ENCODE results near the gene LIFR. TPM values are rescaled to one million over a fixed set of nuclear protein-coding genes. Genes with fewer than 3 reads are reported as not detected.

Gene LIFR
- total RNA-seq, 6 donors from 2014 or later = 69.1 to 103 (median 85.8) TPM

- Histone ChIP-seq H3K27me3 (no peaks in the 10 kb centered on the region), H3K4me1 (peaks cover 0 to 3% (median under 1%) of the 10 kb centered on the region in 4 donors), H3K9me3 (no peaks in the 10 kb centered on the region), H3K27ac (no peak overlapping the region), H3K4me3 (no peak overlapping the region), H3K36me3 (no peaks in the 10 kb centered on the region)
- 96 to 97% methylated on average over 8 of the region's 8 CpGs for WGBS, 2 donors
- no peak for ATAC-seq (ENCODE audit: low FRiP score in 2 of 2)
- DNase-seq = no peak
- TF ChIP-seq POLR2A (IDR thresholded peaks at IDR 0.05) (no peak), EP300 (IDR thresholded peaks at IDR 0.05) (no peak), CTCF (IDR thresholded peaks at IDR 0.05) (no peak), POLR2AphosphoS5 (IDR thresholded peaks at IDR 0.05) (no peak)
Observed at GRCh38 chr5:38458174-38458573, 98.3 kb downstream of the LIFR start.

- no peaks in the 10 kb centered on the region for H3K4me1 ChIP-seq
- no peak for ATAC-seq (ENCODE audit: low FRiP score in 2 of 2)
- H3K27me3 ChIP-seq = no peaks in the 10 kb centered on the region
- no peak for TF ChIP-seq POLR2AphosphoS5 (IDR thresholded peaks at IDR 0.05)
- TF ChIP-seq POLR2A (IDR thresholded peaks at IDR 0.05) = no peak
- TF ChIP-seq CTCF (IDR thresholded peaks at IDR 0.05) = no peak
- no peak for TF ChIP-seq EP300 (IDR thresholded peaks at IDR 0.05)
- H3K4me3 ChIP-seq = no peak overlapping the region
- no peak for DNase-seq
- H3K36me3 ChIP-seq = no peaks in the 10 kb centered on the region
- no peaks in the 10 kb centered on the region for H3K9me3 ChIP-seq
- H3K27ac ChIP-seq = no peak overlapping the region
- 88 to 90% methylated on average over 4 of the region's 4 CpGs for WGBS, 2 donors
Observed at GRCh38 chr5:38456657-38457399, 99.6 kb downstream of the LIFR start.

- no peak overlapping the region for H3K4me3 ChIP-seq
- DNase-seq (no peak), ATAC-seq (ENCODE audit: low FRiP score in 2 of 2) (no peak)
- no peaks in the 10 kb centered on the region for H3K27me3 ChIP-seq
- no peaks in the 10 kb centered on the region for H3K36me3 ChIP-seq
- TF ChIP-seq POLR2A (IDR thresholded peaks at IDR 0.05) = no peak
- no peak for TF ChIP-seq CTCF (IDR thresholded peaks at IDR 0.05)
- no peak for TF ChIP-seq POLR2AphosphoS5 (IDR thresholded peaks at IDR 0.05)
- no peak for TF ChIP-seq EP300 (IDR thresholded peaks at IDR 0.05)
- no peaks in the 10 kb centered on the region for H3K9me3 ChIP-seq
- 79 to 85% methylated on average over 7 to 8 of the region's 8 CpGs for WGBS, 2 donors
- H3K27ac ChIP-seq = no peak overlapping the region
- no peaks in the 10 kb centered on the region for H3K4me1 ChIP-seq
Observed at GRCh38 chr5:38455796-38456330, 100.6 kb downstream of the LIFR start.

- DNase-seq = no peak
- Histone ChIP-seq H3K36me3 (no peaks in the 10 kb centered on the region), H3K4me1 (no peaks in the 10 kb centered on the region), H3K9me3 (no peaks in the 10 kb centered on the region), H3K27me3 (no peaks in the 10 kb centered on the region), H3K4me3 (no peak overlapping the region), H3K27ac (no peak overlapping the region)
- ATAC-seq (ENCODE audit: low FRiP score in 2 of 2) = no peak
- WGBS, 2 donors = 83 to 84% methylated on average over 11 of the region's 11 CpGs
- TF ChIP-seq POLR2A (IDR thresholded peaks at IDR 0.05) = no peak
- no peak for TF ChIP-seq CTCF (IDR thresholded peaks at IDR 0.05)
- no peak for TF ChIP-seq EP300 (IDR thresholded peaks at IDR 0.05)
- no peak for TF ChIP-seq POLR2AphosphoS5 (IDR thresholded peaks at IDR 0.05)
Observed at GRCh38 chr5:38453921-38454320, 102.5 kb downstream of the LIFR start.

GRCh38 chr5:38453506-38453905 lies 102.9 kb downstream of the LIFR start:
- H3K27ac ChIP-seq = no peak overlapping the region
- TF ChIP-seq EP300 (IDR thresholded peaks at IDR 0.05) (no peak), POLR2A (IDR thresholded peaks at IDR 0.05) (no peak), CTCF (IDR thresholded peaks at IDR 0.05) (no peak)
- no peaks in the 10 kb centered on the region for H3K36me3 ChIP-seq
- no peaks in the 10 kb centered on the region for H3K9me3 ChIP-seq
- DNase-seq = no peak
- WGBS, 2 donors = 44 to 78% methylated on average over 3 of the region's 3 CpGs
- no peak overlapping the region for H3K4me3 ChIP-seq
- H3K4me1 ChIP-seq = no peaks in the 10 kb centered on the region
- H3K27me3 ChIP-seq = no peaks in the 10 kb centered on the region
- ATAC-seq (ENCODE audit: low FRiP score in 2 of 2) = peak in 1 of 2 donors; percentile 13
